A172 (cell line): ENCODE results near the gene PTPRK. TPM values are rescaled to one million over a fixed set of nuclear protein-coding genes. Genes with fewer than 3 reads are reported as not detected.
"Not testable (repeated sequence)": the region's sequence is repeated elsewhere in the genome, so short reads cannot be mapped to it uniquely, and the experiment has no call there.

Source experiments
- DNase-seq: peaks from one replicate; pipeline ENCODE4 v3.0.0-alpha.2; 2015; ENCODE audit warnings: low spot score
- total RNA-seq: library from RNA; depleted of rRNA; stranded (reverse); fragments of >200 nt; shearing (Covaris generic); gene quantifications from 2 replicates; pipeline ENCODE4 v1.2.3, GENCODE V29; 2014

Gene PTPRK
- total RNA-seq, 1 experiment from 2014 or later = 44.1 TPM

- DNase-seq = peak; percentile 53
Measured at GRCh38 chr6:128491100-128491581, 29.3 kb downstream of the PTPRK start.

- peak; percentile 91 for DNase-seq
Measured at GRCh38 chr6:128487746-128488145, 32.7 kb downstream of the PTPRK start.

GRCh38 chr6:128487055-128487454 lies 33.3 kb downstream of the PTPRK start:
- peak; percentile 32 for DNase-seq

GRCh38 chr6:128486580-128486979 lies 33.8 kb downstream of the PTPRK start:
- not testable (repeated sequence) for DNase-seq

GRCh38 chr6:128483472-128484135 lies 36.8 kb downstream of the PTPRK start:
- DNase-seq = no peak

GRCh38 chr6:128482642-128483041 lies 37.8 kb downstream of the PTPRK start:
- DNase-seq = no peak

- DNase-seq = no peak
Measured at GRCh38 chr6:128479991-128480390, 40.4 kb downstream of the PTPRK start.

- no peak for DNase-seq
Measured at GRCh38 chr6:128479048-128479666, 41.2 kb downstream of the PTPRK start.

- no peak for DNase-seq
Measured at GRCh38 chr6:128478230-128479047, 42.0 kb downstream of the PTPRK start.

- DNase-seq = no peak
Measured at GRCh38 chr6:128474933-128475332, 45.5 kb downstream of the PTPRK start.

- no peak for DNase-seq
Measured at GRCh38 chr6:128474481-128474880, 45.9 kb downstream of the PTPRK start.

GRCh38 chr6:128471907-128472306 lies 48.5 kb downstream of the PTPRK start:
- DNase-seq = no peak

- no peak for DNase-seq
Measured at GRCh38 chr6:128465368-128466343, 54.7 kb downstream of the PTPRK start.

GRCh38 chr6:128464790-128465189 lies 55.6 kb downstream of the PTPRK start:
- no peak for DNase-seq

GRCh38 chr6:128463942-128464341 lies 56.5 kb downstream of the PTPRK start:
- DNase-seq = peak; percentile 26

- no peak for DNase-seq
Measured at GRCh38 chr6:128461501-128461900, 58.9 kb downstream of the PTPRK start.

GRCh38 chr6:128456510-128457230 lies 63.7 kb downstream of the PTPRK start:
- DNase-seq = no peak

- no peak for DNase-seq
Measured at GRCh38 chr6:128455959-128456358, 64.4 kb downstream of the PTPRK start.

- no peak for DNase-seq
Measured at GRCh38 chr6:128452713-128453112, 67.7 kb downstream of the PTPRK start.

GRCh38 chr6:128446497-128446896 lies 73.9 kb downstream of the PTPRK start:
- DNase-seq = no peak

- no peak for DNase-seq
Measured at GRCh38 chr6:128443553-128443952, 76.8 kb downstream of the PTPRK start.
